Astrocyte (in vitro differentiated cells and primary cell): ENCODE data around the gene GPATCH4. TPM values are rescaled to one million over a fixed set of nuclear protein-coding genes. Genes with fewer than 3 reads are reported as not detected.

Experiments
- DNase-seq: peaks from one replicate; pipeline ENCODE4 v3.0.0-alpha.2; 2010; ENCODE audit warnings: low read depth
- FAIRE-seq: peaks from 2 replicates; lab custom pipeline; 2011; peaks lifted over from hg19 to GRCh38; lab: Jason Lieb, UNC
- H2AFZ ChIP-seq: 2 replicates; pipeline ENCODE4 v1.6.0; 2012; ENCODE audit warnings: low read depth, low read length, inconsistent platforms
- H3K27ac ChIP-seq: 2 replicates; pipeline ENCODE4 v1.5.1; 2011; ENCODE audit warnings: low read depth, low read length, inconsistent platforms
- H3K27me3 ChIP-seq: 2 replicates; pipeline ENCODE4 v1.6.0; 2011; ENCODE audit warnings: low read length, inconsistent platforms; ENCODE audit not compliant: insufficient read depth
- H3K36me3 ChIP-seq: 2 replicates; pipeline ENCODE4 v1.5.1; 2011; ENCODE audit warnings: low read length, inconsistent platforms; ENCODE audit not compliant: insufficient read depth
- H3K4me1 ChIP-seq: 2 replicates; pipeline ENCODE4 v1.5.1; 2011; ENCODE audit warnings: low read length, inconsistent platforms; ENCODE audit not compliant: insufficient read depth
- H3K4me2 ChIP-seq: 2 replicates; pipeline ENCODE4 v1.6.0; 2012; ENCODE audit warnings: low read length, inconsistent platforms
- H3K4me3 ChIP-seq: 2 replicates; pipeline ENCODE4 v1.5.1; 2011; ENCODE audit warnings: low read depth, mild to moderate bottlenecking, low read length, inconsistent platforms; ENCODE audit not compliant: insufficient read depth
- H3K79me2 ChIP-seq: 2 replicates; pipeline ENCODE4 v1.6.0; 2012; ENCODE audit warnings: mild to moderate bottlenecking, low read length, inconsistent platforms; ENCODE audit not compliant: insufficient read depth
- H3K9ac ChIP-seq: 2 replicates; pipeline ENCODE4 v1.6.0; 2012; ENCODE audit warnings: mild to moderate bottlenecking, low read length, inconsistent platforms
- H3K9me3 ChIP-seq: 2 replicates; pipeline ENCODE4 v1.5.1; 2012; ENCODE audit warnings: low read depth, mild to moderate bottlenecking, low read length, inconsistent platforms; ENCODE audit not compliant: insufficient read depth
- H4K20me1 ChIP-seq: 2 replicates; pipeline ENCODE4 v1.6.0; 2012; ENCODE audit warnings: low read length, inconsistent platforms; ENCODE audit not compliant: insufficient read depth
- H3K27ac Mint-ChIP-seq: one replicate; pipeline ENCODE4 v1.8.0; 2021; ENCODE audit warnings: mild to moderate bottlenecking, mixed read lengths; ENCODE audit not compliant: unreplicated experiment
- H3K27me3 Mint-ChIP-seq: one replicate; pipeline ENCODE4 v1.8.0; 2021; ENCODE audit warnings: low read depth, mixed read lengths; ENCODE audit not compliant: unreplicated experiment
- H3K36me3 Mint-ChIP-seq: one replicate; pipeline ENCODE4 v1.8.0; 2021; ENCODE audit warnings: low read depth, mixed read lengths; ENCODE audit not compliant: unreplicated experiment
- H3K4me1 Mint-ChIP-seq: one replicate; pipeline ENCODE4 v1.8.0; 2021; ENCODE audit warnings: low read depth, mixed read lengths; ENCODE audit not compliant: unreplicated experiment
- H3K4me3 Mint-ChIP-seq: one replicate; pipeline ENCODE4 v1.8.0; 2021; ENCODE audit warnings: mild to moderate bottlenecking, moderate library complexity, mixed read lengths; ENCODE audit not compliant: unreplicated experiment
- H3K9me3 Mint-ChIP-seq: one replicate; pipeline ENCODE4 v1.8.0; 2021; ENCODE audit warnings: mild to moderate bottlenecking, mixed read lengths; ENCODE audit not compliant: unreplicated experiment
- EZH2 ChIP-seq: IDR thresholded peaks from 2 replicates; pipeline ENCODE4 v1.6.1; 2012; ENCODE audit warnings: mild to moderate bottlenecking, low read length, inconsistent platforms; ENCODE audit not compliant: insufficient read depth
- total RNA-seq: library from RNA; stranded (reverse); gene quantifications from 2 replicates; pipeline ENCODE4 v1.2.1, GENCODE V29; 2021
- TF ChIP-seq, protein P1 (sequence below): IDR thresholded peaks from 2 replicates; pipeline ENCODE4 v1.5.1; 2011; ENCODE audit warnings: low read depth, mild to moderate bottlenecking, inconsistent platforms, low read length, moderate library complexity; ENCODE audit not compliant: insufficient read depth

The GPATCH4 gene
- total RNA-seq, 1 donor from 2014 or later, result 22.8 TPM

DNA sequence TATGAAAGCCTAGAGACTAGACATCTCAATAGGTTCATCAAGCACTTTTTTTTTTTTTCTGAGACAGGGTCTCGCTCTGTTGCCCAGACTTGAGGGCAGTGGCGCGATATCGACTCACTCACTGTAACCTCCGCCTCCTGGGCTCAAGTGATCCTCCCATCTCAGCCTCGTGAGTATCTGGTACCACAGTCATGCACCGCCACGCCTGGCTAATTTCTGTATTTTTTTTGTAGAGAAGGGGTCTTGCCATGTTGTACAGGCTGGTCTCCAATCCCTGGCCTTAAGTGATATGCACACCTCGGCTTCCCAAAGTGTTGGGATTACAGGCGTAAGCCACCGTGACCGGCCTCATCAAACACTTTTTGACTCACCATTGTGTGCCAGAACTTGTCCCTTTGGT, 613 bp upstream of the GPATCH4 start:
- peak overlapping the region; percentile 96 for H3K4me3 ChIP-seq
- DNase-seq (no peak), FAIRE-seq (no peak)
- H3K9ac ChIP-seq, result peak overlapping the region; percentile 91
- Mint-ChIP-seq H3K27ac (peak overlapping the region; percentile 99), H3K4me1 (peaks cover 8% of the 10 kb centered on the region), H3K4me3 (peak overlapping the region; percentile 100), H3K27me3 (no peaks in the 10 kb centered on the region), H3K9me3 (no peaks in the 10 kb centered on the region), H3K36me3 (peaks cover 13% of the 10 kb centered on the region)
- H3K79me2 ChIP-seq, result peaks cover 32% of the 10 kb centered on the region
- peaks cover 19% of the 10 kb centered on the region for H3K36me3 ChIP-seq
- H3K4me1 ChIP-seq, result peaks cover 8% of the 10 kb centered on the region
- H3K9me3 ChIP-seq, result no peaks in the 10 kb centered on the region
- peak overlapping the region; percentile 91 for H2AFZ ChIP-seq
- no peaks in the 10 kb centered on the region for H3K27me3 ChIP-seq
- peak overlapping the region; percentile 87 for H3K4me2 ChIP-seq
- H3K27ac ChIP-seq, result peak overlapping the region; percentile 67
- peaks cover 14% of the 10 kb centered on the region for H4K20me1 ChIP-seq
- TF ChIP-seq, protein P1, sequence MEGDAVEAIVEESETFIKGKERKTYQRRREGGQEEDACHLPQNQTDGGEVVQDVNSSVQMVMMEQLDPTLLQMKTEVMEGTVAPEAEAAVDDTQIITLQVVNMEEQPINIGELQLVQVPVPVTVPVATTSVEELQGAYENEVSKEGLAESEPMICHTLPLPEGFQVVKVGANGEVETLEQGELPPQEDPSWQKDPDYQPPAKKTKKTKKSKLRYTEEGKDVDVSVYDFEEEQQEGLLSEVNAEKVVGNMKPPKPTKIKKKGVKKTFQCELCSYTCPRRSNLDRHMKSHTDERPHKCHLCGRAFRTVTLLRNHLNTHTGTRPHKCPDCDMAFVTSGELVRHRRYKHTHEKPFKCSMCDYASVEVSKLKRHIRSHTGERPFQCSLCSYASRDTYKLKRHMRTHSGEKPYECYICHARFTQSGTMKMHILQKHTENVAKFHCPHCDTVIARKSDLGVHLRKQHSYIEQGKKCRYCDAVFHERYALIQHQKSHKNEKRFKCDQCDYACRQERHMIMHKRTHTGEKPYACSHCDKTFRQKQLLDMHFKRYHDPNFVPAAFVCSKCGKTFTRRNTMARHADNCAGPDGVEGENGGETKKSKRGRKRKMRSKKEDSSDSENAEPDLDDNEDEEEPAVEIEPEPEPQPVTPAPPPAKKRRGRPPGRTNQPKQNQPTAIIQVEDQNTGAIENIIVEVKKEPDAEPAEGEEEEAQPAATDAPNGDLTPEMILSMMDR, result no peak
- no peak for TF ChIP-seq EZH2

DNA sequence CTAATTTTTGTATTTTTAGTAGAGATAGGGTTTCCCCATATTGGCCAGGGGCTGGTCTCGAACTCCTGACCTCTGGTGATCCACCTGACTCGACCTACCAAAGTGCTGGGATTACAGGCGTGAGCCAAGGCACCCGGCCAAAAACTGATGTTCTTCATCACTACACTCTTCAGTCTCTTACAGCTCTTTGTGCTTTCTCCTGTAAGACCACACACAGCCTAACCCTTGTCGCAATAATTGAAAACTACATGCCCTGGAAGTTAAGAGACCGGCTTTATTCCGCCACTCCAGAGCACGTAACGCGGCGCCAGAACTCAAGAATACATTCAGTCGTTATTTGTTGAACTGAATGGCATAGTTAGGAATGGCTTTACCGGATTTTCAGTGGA, 552 bp downstream of the GPATCH4 start:
- Histone ChIP-seq H3K9ac (peak overlapping the region; percentile 91), H4K20me1 (peaks cover 26% of the 10 kb centered on the region), H3K79me2 (peaks cover 32% of the 10 kb centered on the region), H3K27me3 (no peaks in the 10 kb centered on the region), H2AFZ (peak overlapping the region; percentile 91), H3K4me2 (peak overlapping the region; percentile 87), H3K4me1 (peaks cover 8% of the 10 kb centered on the region), H3K9me3 (no peaks in the 10 kb centered on the region), H3K4me3 (peak overlapping the region; percentile 96), H3K36me3 (peaks cover 29% of the 10 kb centered on the region), H3K27ac (peak overlapping the region; percentile 67)
- FAIRE-seq, result no peak
- H3K9me3 Mint-ChIP-seq, result no peaks in the 10 kb centered on the region
- peak overlapping the region; percentile 99 for H3K27ac Mint-ChIP-seq
- peaks cover 8% of the 10 kb centered on the region for H3K4me1 Mint-ChIP-seq
- H3K36me3 Mint-ChIP-seq, result peaks cover 16% of the 10 kb centered on the region
- DNase-seq, result no peak
- no peak for TF ChIP-seq EZH2
- TF ChIP-seq, protein P1, result no peak
- H3K4me3 Mint-ChIP-seq, result peak overlapping the region; percentile 100
- no peaks in the 10 kb centered on the region for H3K27me3 Mint-ChIP-seq

DNA sequence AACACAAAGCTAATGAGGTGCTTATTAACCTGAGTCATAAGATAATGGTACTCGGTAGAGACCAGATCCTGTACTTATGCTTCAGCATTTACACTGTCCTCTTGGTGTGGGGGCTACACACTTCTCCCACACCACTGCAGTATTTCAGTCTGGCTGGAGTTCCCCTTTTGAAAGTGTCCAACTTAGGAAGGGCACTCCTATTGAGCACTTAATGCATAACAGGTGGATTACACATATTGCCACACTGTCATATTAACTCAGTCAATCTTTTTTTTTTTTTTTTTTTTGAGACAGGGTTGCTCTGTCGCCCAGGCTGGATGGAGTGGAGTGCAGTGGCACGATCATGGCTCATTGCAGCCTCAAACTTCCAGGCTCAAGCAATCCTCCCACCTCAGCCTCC, 1.5 kb downstream of the GPATCH4 start:
- no peaks in the 10 kb centered on the region for H3K27me3 Mint-ChIP-seq
- Histone ChIP-seq H3K27ac (no peak overlapping the region), H3K4me2 (peak overlapping the region; percentile 87), H4K20me1 (peaks cover 28% of the 10 kb centered on the region), H3K36me3 (peaks cover 32% of the 10 kb centered on the region), H3K4me3 (no peak overlapping the region), H3K4me1 (peaks cover 8% of the 10 kb centered on the region), H3K27me3 (no peaks in the 10 kb centered on the region), H2AFZ (no peak overlapping the region), H3K79me2 (peaks cover 32% of the 10 kb centered on the region), H3K9ac (peak overlapping the region; percentile 2), H3K9me3 (no peaks in the 10 kb centered on the region)
- H3K27ac Mint-ChIP-seq, result no peak overlapping the region
- TF ChIP-seq EZH2, result no peak
- TF ChIP-seq, protein P1, result no peak
- H3K36me3 Mint-ChIP-seq, result peaks cover 19% of the 10 kb centered on the region
- FAIRE-seq (no peak), DNase-seq (no peak)
- H3K9me3 Mint-ChIP-seq, result no peaks in the 10 kb centered on the region
- peaks cover 8% of the 10 kb centered on the region for H3K4me1 Mint-ChIP-seq
- no peak overlapping the region for H3K4me3 Mint-ChIP-seq
